ENCODE results near the gene ENOX2.
"Not testable (repeated sequence)": the region's sequence is repeated elsewhere in the genome, so short reads cannot be mapped to it uniquely, and the experiment has no call there.

DNA sequence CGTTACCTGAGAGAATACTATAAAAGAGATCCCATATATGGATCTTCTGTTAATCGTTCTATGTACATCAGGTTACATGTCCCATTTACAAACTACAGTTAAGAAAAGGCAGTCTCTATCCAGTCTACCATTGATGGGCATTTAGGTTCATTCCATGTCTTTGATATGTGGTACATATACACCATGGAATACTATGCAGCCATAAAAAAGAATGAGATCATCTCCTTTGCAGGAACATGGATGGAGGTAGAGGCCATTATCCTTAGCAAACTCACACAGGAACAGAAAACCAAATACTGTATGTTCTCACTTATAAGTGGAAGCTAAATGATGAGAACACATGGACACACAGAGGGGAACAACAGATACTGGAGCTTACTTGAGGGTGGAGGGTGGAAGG is 111.1 kb downstream of the ENOX2 start:
- TF ChIP-seq POLR2A, EP300, POLR2AphosphoS5 (IDR thresholded peaks at IDR 0.05): not testable (repeated sequence)
- TF ChIP-seq, protein P1, sequence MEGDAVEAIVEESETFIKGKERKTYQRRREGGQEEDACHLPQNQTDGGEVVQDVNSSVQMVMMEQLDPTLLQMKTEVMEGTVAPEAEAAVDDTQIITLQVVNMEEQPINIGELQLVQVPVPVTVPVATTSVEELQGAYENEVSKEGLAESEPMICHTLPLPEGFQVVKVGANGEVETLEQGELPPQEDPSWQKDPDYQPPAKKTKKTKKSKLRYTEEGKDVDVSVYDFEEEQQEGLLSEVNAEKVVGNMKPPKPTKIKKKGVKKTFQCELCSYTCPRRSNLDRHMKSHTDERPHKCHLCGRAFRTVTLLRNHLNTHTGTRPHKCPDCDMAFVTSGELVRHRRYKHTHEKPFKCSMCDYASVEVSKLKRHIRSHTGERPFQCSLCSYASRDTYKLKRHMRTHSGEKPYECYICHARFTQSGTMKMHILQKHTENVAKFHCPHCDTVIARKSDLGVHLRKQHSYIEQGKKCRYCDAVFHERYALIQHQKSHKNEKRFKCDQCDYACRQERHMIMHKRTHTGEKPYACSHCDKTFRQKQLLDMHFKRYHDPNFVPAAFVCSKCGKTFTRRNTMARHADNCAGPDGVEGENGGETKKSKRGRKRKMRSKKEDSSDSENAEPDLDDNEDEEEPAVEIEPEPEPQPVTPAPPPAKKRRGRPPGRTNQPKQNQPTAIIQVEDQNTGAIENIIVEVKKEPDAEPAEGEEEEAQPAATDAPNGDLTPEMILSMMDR (IDR thresholded peaks at IDR 0.05) = not testable (repeated sequence)

Data from gastroesophageal sphincter (tissue), 3 donors.